Stomach (tissue), 4 donors: ENCODE measurements around the gene GATAD1.
"Not testable (repeated sequence)": the region's sequence is repeated elsewhere in the genome, so short reads cannot be mapped to it uniquely, and the experiment has no call there.

ENCODE experiments used
- POLR2AphosphoS5 ChIP-seq, 3 donors: sonication (generic); formaldehyde crosslinking; IDR thresholded peaks; one replicate each; pipeline ENCODE4 v1.6.1; 2016; ENCODE audit warnings: antibody characterized with exemption in 3 of 3
- TF ChIP-seq, protein P1 (sequence below), 7 experiments: fragments of 450-650 bp in 4 of 7; fragments of 200-600 bp in 3 of 7; sonication (generic) in 3 of 7; IDR thresholded peaks; one replicate each; pipeline ENCODE4 v1.5.1; 2016 to 2019; ENCODE audit warnings: antibody characterized with exemption in 7 of 7, control low read depth in 2 of 7, mild to moderate bottlenecking in 1 of 7

DNA sequence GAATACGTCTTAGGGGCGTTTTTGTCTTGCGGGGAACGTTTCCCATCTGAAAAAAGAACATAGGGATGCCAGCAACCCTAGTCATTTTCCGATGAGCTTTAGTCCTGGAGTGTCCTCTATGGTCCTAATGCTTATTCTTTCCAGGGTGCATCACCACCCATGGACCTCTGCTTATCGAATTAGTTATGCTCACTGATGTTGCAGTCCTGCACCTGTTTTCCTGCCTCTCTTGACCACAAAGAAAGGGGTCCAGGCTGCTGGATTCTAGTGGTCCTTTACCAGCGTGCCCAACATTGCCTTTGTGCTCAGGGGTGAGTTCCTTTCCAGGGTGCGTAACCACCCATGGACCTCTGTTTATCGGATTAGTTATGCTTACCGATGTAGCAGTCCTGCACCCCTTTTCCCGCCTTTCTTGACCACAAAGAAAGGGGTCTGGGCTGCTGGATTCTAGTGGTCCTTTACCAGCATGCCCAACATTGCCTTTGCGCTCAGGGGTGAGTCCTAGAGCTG, 28.0 kb downstream of the GATAD1 start:
- TF ChIP-seq, protein P1, sequence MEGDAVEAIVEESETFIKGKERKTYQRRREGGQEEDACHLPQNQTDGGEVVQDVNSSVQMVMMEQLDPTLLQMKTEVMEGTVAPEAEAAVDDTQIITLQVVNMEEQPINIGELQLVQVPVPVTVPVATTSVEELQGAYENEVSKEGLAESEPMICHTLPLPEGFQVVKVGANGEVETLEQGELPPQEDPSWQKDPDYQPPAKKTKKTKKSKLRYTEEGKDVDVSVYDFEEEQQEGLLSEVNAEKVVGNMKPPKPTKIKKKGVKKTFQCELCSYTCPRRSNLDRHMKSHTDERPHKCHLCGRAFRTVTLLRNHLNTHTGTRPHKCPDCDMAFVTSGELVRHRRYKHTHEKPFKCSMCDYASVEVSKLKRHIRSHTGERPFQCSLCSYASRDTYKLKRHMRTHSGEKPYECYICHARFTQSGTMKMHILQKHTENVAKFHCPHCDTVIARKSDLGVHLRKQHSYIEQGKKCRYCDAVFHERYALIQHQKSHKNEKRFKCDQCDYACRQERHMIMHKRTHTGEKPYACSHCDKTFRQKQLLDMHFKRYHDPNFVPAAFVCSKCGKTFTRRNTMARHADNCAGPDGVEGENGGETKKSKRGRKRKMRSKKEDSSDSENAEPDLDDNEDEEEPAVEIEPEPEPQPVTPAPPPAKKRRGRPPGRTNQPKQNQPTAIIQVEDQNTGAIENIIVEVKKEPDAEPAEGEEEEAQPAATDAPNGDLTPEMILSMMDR (IDR thresholded peaks at IDR 0.05): not testable (repeated sequence)
- TF ChIP-seq POLR2AphosphoS5 (IDR thresholded peaks at IDR 0.05): not testable (repeated sequence)
